SK-N-SH (cell line): ENCODE results near the gene AMACR.

Experiments used
- CTCF ChIP-seq: fragments of 200-600 bp; sonication (generic); IDR thresholded peaks from 2 replicates; pipeline ENCODE4 v1.6.1; 2017; ENCODE audit warnings: antibody characterized with exemption, mild to moderate bottlenecking, moderate library complexity
- FOSL2 ChIP-seq: IDR thresholded peaks from 2 replicates; pipeline ENCODE4 v1.4.0; 2012; ENCODE audit warnings: low read depth, mild to moderate bottlenecking, moderate library complexity, borderline replicate concordance
- JUND ChIP-seq: IDR thresholded peaks from 2 replicates; pipeline ENCODE4 v1.4.0; 2012
- NFIC ChIP-seq: IDR thresholded peaks from 2 replicates; pipeline ENCODE4 v1.4.0; 2012; ENCODE audit warnings: borderline replicate concordance
- NRF1 ChIP-seq: IDR thresholded peaks from 2 replicates; pipeline ENCODE4 v1.6.1; 2012; ENCODE audit warnings: low read depth, mild to moderate bottlenecking, low read length
- PBX3 ChIP-seq: IDR thresholded peaks from 2 replicates; pipeline ENCODE4; 2012
- POLR2AphosphoS5 ChIP-seq: IDR thresholded peaks from 2 replicates; pipeline ENCODE4 v1.6.1; 2012; ENCODE audit warnings: low read depth, low read length
- RCOR1 ChIP-seq: fragments of 150-350 bp; IDR thresholded peaks from 2 replicates; pipeline ENCODE4 v1.6.1; 2017; ENCODE audit warnings: antibody characterized with exemption, low read length
- SIN3A ChIP-seq: IDR thresholded peaks from 2 replicates; pipeline ENCODE4 v1.6.1; 2012; ENCODE audit warnings: low read depth, mild to moderate bottlenecking, low read length, moderate library complexity, borderline replicate concordance
- YY1 ChIP-seq: IDR thresholded peaks from 2 replicates; pipeline ENCODE4 v1.4.0; 2012; ENCODE audit warnings: low read depth, mild to moderate bottlenecking

- TF ChIP-seq JUND, result no peak
- no peak for TF ChIP-seq FOSL2
- no peak for TF ChIP-seq CTCF
- TF ChIP-seq YY1, result no peak
- TF ChIP-seq POLR2AphosphoS5, result no peak
- TF ChIP-seq PBX3, result no peak
- no peak for TF ChIP-seq NFIC
- no peak for TF ChIP-seq SIN3A
- no peak for TF ChIP-seq NRF1
- no peak for TF ChIP-seq RCOR1
Measured at GRCh38 chr5:34011536-34011935, 3.7 kb upstream of the AMACR start.
